IMR-90 (cell line): ENCODE data around the gene CDH15. TPM values are rescaled to one million over a fixed set of nuclear protein-coding genes. Genes with fewer than 3 reads are reported as not detected.

Experiments used
- ATAC-seq: fragments of 200-7000 bp; cut with Tn5 transposase; 2 replicates; pipeline ENCODE4 v1.9.1; 2020; ENCODE audit warnings: low read depth, mild to moderate bottlenecking, moderate library complexity
- BruUV-seq: library from RNA; stranded (reverse); fragments of 400-500 nt; replicated peaks from 2 replicates; lab custom pipeline; 2021; lab: Mats Ljungman, UMichigan
- CTCF ChIA-PET: fragments of 300-600 bp; formaldehyde crosslinking; extraction: SDS; loops from one replicate; lab custom pipeline; 2021; ENCODE audit warnings: antibody characterized with exemption; lab: Yijun Ruan, JAX
- POLR2A ChIA-PET: fragments of 300-600 bp; sonication (Branson Sonifier 250); formaldehyde crosslinking; loops from one replicate; lab custom pipeline; 2022; ENCODE audit warnings: antibody characterized with exemption; ENCODE audit not compliant: unreplicated experiment; lab: Charles Lee
- DNase-seq: peaks from one replicate; pipeline ENCODE4 v3.0.0; 2013
- H2AFZ ChIP-seq: replicated peaks from 2 replicates; pipeline ENCODE3; 2013; ENCODE audit warnings: low read length, mild to moderate bottlenecking; ENCODE audit not compliant: poor library complexity
- H2AK5ac ChIP-seq: 2 replicates; pipeline ENCODE4 v1.6.1; 2013; ENCODE audit warnings: low read depth, low read length, inconsistent platforms
- H2AK9ac ChIP-seq: replicated peaks from 2 replicates; pipeline ENCODE3; 2013; ENCODE audit warnings: mild to moderate bottlenecking, low read depth, low read length, moderate library complexity; ENCODE audit not compliant: poor library complexity
- H2BK120ac ChIP-seq: 2 replicates; pipeline ENCODE4 v1.6.1; 2013; ENCODE audit warnings: low read depth, low read length, inconsistent platforms
- H2BK15ac ChIP-seq: 3 replicates; pipeline ENCODE4 v1.6.1; 2013; ENCODE audit warnings: low read depth, low read length, inconsistent platforms
- H2BK20ac ChIP-seq: 2 replicates; pipeline ENCODE4 v1.6.1; 2013; ENCODE audit warnings: low read depth, mild to moderate bottlenecking, inconsistent platforms, low read length, moderate library complexity
- H2BK5ac ChIP-seq: 2 replicates; pipeline ENCODE4 v1.6.1; 2013; ENCODE audit warnings: mild to moderate bottlenecking, low read depth, low read length, inconsistent platforms; ENCODE audit not compliant: poor library complexity, severe bottlenecking
- H3K14ac ChIP-seq: replicated peaks from 2 replicates; pipeline ENCODE4 v1.6.1; 2013; ENCODE audit warnings: low read depth, low read length, inconsistent platforms
- H3K18ac ChIP-seq: 2 replicates; pipeline ENCODE4 v1.6.1; 2013; ENCODE audit warnings: low read depth, low read length, control low read depth
- H3K23ac ChIP-seq: 2 replicates; pipeline ENCODE4 v1.6.1; 2013; ENCODE audit warnings: low read depth, low read length, inconsistent platforms
- H3K27ac ChIP-seq: 2 replicates; pipeline ENCODE4 v1.5.1; 2013; ENCODE audit warnings: mild to moderate bottlenecking, control low read depth, low read length; ENCODE audit not compliant: insufficient read depth
- H3K27me3 ChIP-seq: 2 replicates; pipeline ENCODE4 v1.6.1; 2013; ENCODE audit warnings: low read length; ENCODE audit not compliant: control insufficient read depth, insufficient read depth
- H3K36me3 ChIP-seq: 2 replicates; pipeline ENCODE4 v1.6.1; 2013; ENCODE audit warnings: low read length, mixed read lengths; ENCODE audit not compliant: control insufficient read depth, insufficient read depth
- H3K4ac ChIP-seq: 2 replicates; pipeline ENCODE4 v1.6.1; 2013; ENCODE audit warnings: low read depth, low read length, inconsistent platforms
- H3K4me1 ChIP-seq: 2 replicates; pipeline ENCODE4 v1.6.1; 2013; ENCODE audit warnings: low read length, mixed read lengths; ENCODE audit not compliant: control insufficient read depth, insufficient read depth
- H3K4me2 ChIP-seq: 2 replicates; pipeline ENCODE4 v1.6.1; 2013; ENCODE audit warnings: low read depth, mild to moderate bottlenecking, control low read depth, low read length, moderate library complexity
- H3K4me3 ChIP-seq: 2 replicates; pipeline ENCODE4 v1.5.1; 2013; ENCODE audit warnings: low read depth, mild to moderate bottlenecking, control low read depth, low read length, moderate library complexity; ENCODE audit not compliant: insufficient read depth
- H3K56ac ChIP-seq: 2 replicates; pipeline ENCODE4 v1.6.1; 2013; ENCODE audit warnings: low read length, inconsistent platforms; ENCODE audit not compliant: insufficient read depth; ENCODE audit errors: extremely low read depth
- H3K79me1 ChIP-seq, 2 experiments: 2 replicates each; pipeline ENCODE4 v1.6.1; 2013; ENCODE audit warnings: low read length in 2 of 2, inconsistent platforms in 1 of 2, low read depth in 1 of 2
- H3K9ac ChIP-seq: 2 replicates; pipeline ENCODE4 v1.6.1; 2013; ENCODE audit warnings: low read depth, low read length, control low read depth
- H3K9me1 ChIP-seq: 2 replicates; pipeline ENCODE4 v1.6.1; 2013; ENCODE audit warnings: low read length, inconsistent platforms; ENCODE audit not compliant: insufficient read depth
- H3K9me3 ChIP-seq: 2 replicates; pipeline ENCODE4 v1.6.1; 2013; ENCODE audit warnings: low read length; ENCODE audit not compliant: control insufficient read depth, insufficient read depth
- H4K20me1 ChIP-seq: 2 replicates; pipeline ENCODE4 v1.6.1; 2013; ENCODE audit warnings: low read length, inconsistent platforms; ENCODE audit not compliant: insufficient read depth
- H4K5ac ChIP-seq: 2 replicates; pipeline ENCODE4 v1.6.1; 2013; ENCODE audit warnings: mild to moderate bottlenecking, low read depth, low read length, control low read depth
- H4K8ac ChIP-seq, 2 experiments: 2 replicates each; pipeline ENCODE4 v1.6.1; 2013; ENCODE audit warnings: low read depth in 2 of 2, low read length in 2 of 2, control low read depth in 1 of 2, inconsistent platforms in 1 of 2
- H4K91ac ChIP-seq: 2 replicates; pipeline ENCODE4 v1.6.1; 2013; ENCODE audit warnings: low read depth, low read length, inconsistent platforms; ENCODE audit not compliant: insufficient read depth
- CHD1 ChIP-seq: IDR thresholded peaks from 2 replicates; pipeline ENCODE4 v1.6.1; 2012; ENCODE audit warnings: low read depth, low read length, improper control_type of control experiment
- RCOR1 ChIP-seq: IDR thresholded peaks from 2 replicates; pipeline ENCODE4 v1.6.1; 2012; ENCODE audit warnings: mild to moderate bottlenecking, low read length, improper control_type of control experiment; ENCODE audit not compliant: insufficient replicate concordance
- WGBS, 2 experiments: methylation state at CpG; one replicate each; pipeline versions ENCODE4 v1.1.5 to v1.1.7; 2013; ENCODE audit warnings: missing lambda C conversion rate in 2 of 2; ENCODE audit not compliant: insufficient read length in 1 of 2; ENCODE audit errors: extremely low coverage in 2 of 2; 5-methylcytosine and 5-hydroxymethylcytosine counted together
- dilution Hi-C: fragments of 300-500 bp; cut with HindIII; formaldehyde crosslinking; loops from one replicate; pipeline ENCODE4 v1.14.3; 2018; ENCODE audit warnings: low sequenced_read_pairs; ENCODE audit not compliant: unreplicated experiment
- in situ Hi-C: fragments of 300-500 bp; cut with MboI; formaldehyde crosslinking; loops from 3 replicates; pipeline ENCODE4 v1.14.3; 2019; ENCODE audit warnings: low sequenced_read_pairs, inconsistent platforms, mixed read lengths
- intact Hi-C: fragments of 100-400 bp; cut with micrococcal nuclease; formaldehyde crosslinking; loops from 2 replicates; pipeline ENCODE4 v1.10.0; 2022
- polyA plus RNA-seq, 3 experiments: library from polyadenylated mRNA; depleted of rRNA; stranded (reverse); fragments of >200 nt; gene quantifications; 2 replicates each; pipeline ENCODE4 v1.2.3, GENCODE V29; 2012; ENCODE audit warnings: low replicate concordance in 1 of 3
- total RNA-seq: library from RNA; depleted of rRNA; stranded (reverse); fragments of >200 nt; gene quantifications from 2 replicates; pipeline ENCODE4 v1.2.3, GENCODE V29; 2012

The CDH15 gene
- total and polyA plus RNA-seq, 2 of the 4 experiments (the other 2 are of a cell fraction): 0.18 to 0.62 TPM

GRCh38 chr16:89173174-89173921, 1.8 kb downstream of the CDH15 start:
- Histone ChIP-seq H3K27ac (no peak overlapping the region), H2BK5ac (no peak overlapping the region), H4K8ac (no peak overlapping the region), H2BK20ac (no peak overlapping the region), H3K36me3 (no peaks in the 10 kb centered on the region), H3K23ac (no peak overlapping the region), H2AK5ac (no peak overlapping the region), H3K9me1 (no peaks in the 10 kb centered on the region), H3K4me2 (no peak overlapping the region), H3K79me1 (no peaks in the 10 kb centered on the region), H3K14ac (no peak overlapping the region), H3K4me1 (peaks cover 3% of the 10 kb centered on the region; the same call in 1 of the 2 replicates), H3K56ac (no peak overlapping the region), H2AK9ac (no peak overlapping the region), H2BK15ac (no peak overlapping the region), H3K4ac (no peak overlapping the region), H3K27me3 (peaks cover 52% of the 10 kb centered on the region), H2AFZ (no peak overlapping the region), H4K20me1 (no peaks in the 10 kb centered on the region; the same call in 1 of the 2 replicates), H4K91ac (no peak overlapping the region), H3K9ac (no peak overlapping the region), H4K5ac (no peak overlapping the region), H3K4me3 (no peak overlapping the region), H3K9me3 (no peaks in the 10 kb centered on the region), H3K18ac (no peak overlapping the region), H2BK120ac (no peak overlapping the region)
- ChIA-PET POLR2A (no interaction called here), CTCF (no interaction called here)
- ATAC-seq (no peak), DNase-seq (no peak)
- BruUV-seq: no TSS peak
- no CpG with 5 or more reads among the region's 11 CpGs for WGBS, 2 experiments
- intact Hi-C loops: no loop called here
- in situ Hi-C loops: no loop called here
- no peak for TF ChIP-seq CHD1
- no peak for TF ChIP-seq RCOR1
- dilution Hi-C loops: no loop called here
